Measurements from ENCODE around the gene TBC1D30. TPM values are rescaled to one million over a fixed set of nuclear protein-coding genes. Genes with fewer than 3 reads are reported as not detected.
"Not testable (repeated sequence)": the region's sequence is repeated elsewhere in the genome, so short reads cannot be mapped to it uniquely, and the experiment has no call there.

The TBC1D30 gene
- polyA plus RNA-seq, 2 of the 4 experiments (the other 2 are of a cell fraction) = 0.65 to 3.5 TPM

GRCh38 chr12:64802180-64802775, 22.2 kb upstream of the TBC1D30 start:
- 34% methylated on average over 8 of the region's 8 CpGs for WGBS (ENCODE audit: missing lambda C conversion rate)
- CTCF ChIA-PET = interaction anchor here (0.5 to 3.6 kb wide), 41 partner anchors 8 to 1832 kb away, joined by 3 to 36 read pairs (median 5); partner anchors contain the start of genes LEMD3 and WIF1
- H3K4me3 ChIP-seq, POLR2A ChIA-PET, FAIRE-seq, H3K9me3 ChIP-seq, H3K27ac ChIP-seq: not testable (repeated sequence)
- Histone ChIP-seq H3K4me2 (peak overlapping the region; percentile 15), H3K4me1 (peaks cover 17% of the 10 kb centered on the region)
- DNase-seq (ENCODE audit: low read depth in 1 of 2, low spot score in 1 of 2) (peak; percentile 51 to 80), ATAC-seq (peak; percentile 82 to 93)
- TF ChIP-seq CTCF (IDR thresholded peaks at IDR 0.05) (peak; percentile 82), RAD21 (conservative IDR thresholded peaks at IDR 0.05 in 1 of 2, IDR thresholded peaks at IDR 0.05 in 1 of 2) (peak; percentile 73), SMC3 (IDR thresholded peaks at IDR 0.05) (peak; percentile 60)

GRCh38 chr12:64806173-64806572, 18.3 kb upstream of the TBC1D30 start:
- Histone ChIP-seq H3K4me1 (peaks cover 25% of the 10 kb centered on the region), H3K9me3 (no peaks in the 10 kb centered on the region), H3K4me3 (no peak overlapping the region), H3K4me2 (peak overlapping the region; percentile 42), H3K27ac (no peak overlapping the region)
- FAIRE-seq (no peak), DNase-seq (ENCODE audit: low read depth in 1 of 2, low spot score in 1 of 2) (no peak), ATAC-seq (no peak)
- no peak for TF ChIP-seq SMC3 (IDR thresholded peaks at IDR 0.05)
- TF ChIP-seq HOXB5 (CRISPR knock-in tag; IDR thresholded peaks at IDR 0.05) = no peak
- no peak for TF ChIP-seq RNF2 (IDR thresholded peaks at IDR 0.05; ENCODE audit: borderline replicate concordance, low read depth)
- no peak for TF ChIP-seq SREBF2 (IDR thresholded peaks at IDR 0.05)
- no peak for TF ChIP-seq ELK1 (IDR thresholded peaks at IDR 0.05; ENCODE audit: low read depth, low read length)
- no peak for TF ChIP-seq HEYL (CRISPR knock-in tag; IDR thresholded peaks at IDR 0.05)
- TF ChIP-seq PHF8 (IDR thresholded peaks at IDR 0.05; ENCODE audit: borderline replicate concordance, low read depth) = no peak
- TF ChIP-seq KDM5A (IDR thresholded peaks at IDR 0.05) = no peak
- TF ChIP-seq BCL3 (IDR thresholded peaks at IDR 0.05) = no peak
- no peak for TF ChIP-seq PBX3 (IDR thresholded peaks at IDR 0.05)
- TF ChIP-seq ESRRA (IDR thresholded peaks at IDR 0.05; ENCODE audit: borderline replicate concordance, low read length) = no peak
- no peak for TF ChIP-seq EHF (CRISPR knock-in tag; IDR thresholded peaks at IDR 0.05)
- TF ChIP-seq MAX (IDR thresholded peaks at IDR 0.05) = no peak
- CTCF ChIA-PET = interaction anchor here (0.8 to 1.7 kb wide), 3 partner anchors 9 to 426 kb away, joined by 3 to 8 read pairs (median 3); no protein-coding TSS in a partner anchor
- POLR2A ChIA-PET = no interaction called here
- 70% methylated on average over 2 of the region's 2 CpGs for WGBS (ENCODE audit: missing lambda C conversion rate)

Measured in A549 (cell line).